22Rv1 (cell line): ENCODE results near the gene FBXO2.
"Not testable (repeated sequence)": the region's sequence is repeated elsewhere in the genome, so short reads cannot be mapped to it uniquely, and the experiment has no call there.

ENCODE experiments used
- H3K27ac ChIP-seq: fragments of 450-650 bp; 2 replicates; pipeline ENCODE4 v1.5.1; 2017
- CTCF ChIP-seq: fragments of 450-650 bp; IDR thresholded peaks from 2 replicates; pipeline ENCODE4 v1.5.1; 2017; ENCODE audit warnings: mild to moderate bottlenecking
- ZFX ChIP-seq: fragments of 450-650 bp; IDR thresholded peaks from 2 replicates; pipeline ENCODE4 v1.6.1; 2017; ENCODE audit warnings: antibody characterized with exemption, borderline replicate concordance

FBXO2 gene

DNA sequence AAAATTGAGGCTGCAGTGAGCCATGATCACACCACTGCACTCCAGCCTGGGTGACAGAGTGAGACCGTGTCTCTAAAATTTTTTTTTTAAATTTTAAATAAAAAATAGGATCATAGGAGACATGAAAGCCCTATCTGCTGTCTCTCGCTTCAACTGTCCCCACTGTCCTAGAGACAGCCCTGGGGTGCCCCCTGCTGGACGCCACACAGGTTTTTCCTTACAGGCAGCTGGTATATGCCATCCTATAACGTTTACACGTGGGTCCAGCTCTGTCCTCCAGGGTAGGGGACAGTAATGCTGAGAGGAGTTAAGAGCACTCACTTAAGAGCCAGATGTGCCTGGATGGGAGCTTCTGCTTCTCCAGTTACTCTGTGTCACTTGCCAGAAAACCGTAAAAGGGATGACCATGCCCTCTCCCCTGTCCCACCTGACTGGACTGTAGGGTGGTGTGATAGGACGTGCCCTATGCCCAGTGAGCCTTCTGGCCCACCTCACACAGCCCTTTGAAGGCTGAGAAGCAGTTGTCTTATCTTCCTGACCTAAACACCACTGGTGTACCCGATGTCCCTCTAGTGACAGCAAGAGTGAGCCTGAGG is 8.5 kb downstream of the FBXO2 start:
- H3K27ac ChIP-seq = no peak overlapping the region
- TF ChIP-seq CTCF = peak; percentile 88
- no peak for TF ChIP-seq ZFX

GRCh38 chr1:11645270-11645669 is 9.0 kb downstream of the FBXO2 start:
- TF ChIP-seq CTCF (no peak), ZFX (no peak)
- no peak overlapping the region for H3K27ac ChIP-seq

DNA sequence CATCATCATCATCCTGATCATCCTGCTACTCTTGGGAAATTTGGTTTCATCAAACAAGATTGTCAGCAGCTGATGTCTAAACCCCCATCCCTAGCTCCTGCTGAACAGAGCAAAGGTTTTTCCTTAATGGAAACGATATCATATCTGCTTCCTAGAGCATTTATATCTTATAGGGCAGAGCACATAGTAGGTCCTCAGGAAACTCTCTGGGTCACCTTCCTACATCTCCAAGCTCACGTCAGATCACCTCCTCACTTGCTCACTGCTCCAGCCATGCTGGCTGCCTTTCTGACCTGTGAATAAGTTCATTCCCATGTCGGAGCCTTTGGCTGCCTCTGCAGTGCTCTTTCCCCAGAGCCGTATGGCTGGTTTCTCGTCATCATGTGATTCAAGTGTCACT is 10.4 kb downstream of the FBXO2 start:
- TF ChIP-seq ZFX (no peak), CTCF (no peak)
- no peak overlapping the region for H3K27ac ChIP-seq

DNA sequence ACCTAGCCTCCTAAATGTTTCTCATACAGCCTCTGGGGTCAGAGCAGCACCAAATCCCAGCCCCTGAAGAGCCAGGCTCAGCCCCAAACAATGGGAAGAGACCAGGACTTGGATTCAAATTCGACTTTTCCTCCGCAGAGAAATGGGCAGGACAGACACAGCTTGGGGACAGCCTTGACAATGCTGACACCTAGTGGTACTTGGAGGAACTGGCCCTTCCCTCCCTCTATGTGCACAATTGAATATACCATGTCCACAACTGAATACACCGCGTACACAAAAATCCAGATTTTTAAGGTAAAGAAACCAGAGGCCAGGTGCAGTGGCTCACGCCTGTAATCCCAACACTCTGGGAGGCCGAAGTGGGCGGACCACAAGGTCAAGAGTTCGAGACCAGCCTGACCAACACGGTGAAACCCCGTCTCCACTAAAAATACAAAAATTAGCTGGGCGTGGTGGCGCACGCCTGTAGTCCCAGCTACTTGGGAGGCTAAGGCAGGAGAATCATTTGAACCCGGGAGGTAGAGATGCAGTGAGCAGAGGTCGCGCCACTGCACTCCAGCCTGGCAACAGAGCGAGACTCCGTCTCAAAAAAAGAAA is 11.7 kb downstream of the FBXO2 start:
- not testable (repeated sequence) for H3K27ac ChIP-seq
- TF ChIP-seq CTCF = peak; percentile 92

DNA sequence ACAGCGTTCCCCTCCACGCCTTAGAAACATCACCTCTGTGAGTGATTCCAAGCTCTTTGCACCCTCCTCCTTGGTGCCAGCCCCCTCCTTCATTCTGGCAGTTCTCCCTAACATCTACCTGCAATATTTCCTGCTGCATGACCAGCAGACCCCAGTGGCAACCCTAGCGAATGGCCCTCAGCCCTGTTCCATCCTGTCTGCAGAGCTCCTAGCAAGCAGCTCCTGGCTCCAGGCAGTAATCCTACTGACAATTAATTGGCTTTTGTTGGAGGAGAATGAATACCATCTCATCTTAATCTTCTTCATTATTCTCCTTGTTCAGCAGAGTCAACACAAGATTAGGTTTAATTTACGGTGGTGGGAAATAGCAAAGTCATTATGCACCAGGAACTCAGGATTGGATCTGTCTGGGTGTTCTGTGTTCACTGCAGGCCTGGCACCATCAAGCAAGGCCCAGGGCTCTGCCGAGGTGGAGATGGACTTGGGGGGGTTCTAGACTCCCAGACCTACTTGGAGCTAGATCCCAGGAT is 12.4 kb downstream of the FBXO2 start:
- H3K27ac ChIP-seq = no peak overlapping the region
- TF ChIP-seq CTCF (no peak), ZFX (no peak)

DNA sequence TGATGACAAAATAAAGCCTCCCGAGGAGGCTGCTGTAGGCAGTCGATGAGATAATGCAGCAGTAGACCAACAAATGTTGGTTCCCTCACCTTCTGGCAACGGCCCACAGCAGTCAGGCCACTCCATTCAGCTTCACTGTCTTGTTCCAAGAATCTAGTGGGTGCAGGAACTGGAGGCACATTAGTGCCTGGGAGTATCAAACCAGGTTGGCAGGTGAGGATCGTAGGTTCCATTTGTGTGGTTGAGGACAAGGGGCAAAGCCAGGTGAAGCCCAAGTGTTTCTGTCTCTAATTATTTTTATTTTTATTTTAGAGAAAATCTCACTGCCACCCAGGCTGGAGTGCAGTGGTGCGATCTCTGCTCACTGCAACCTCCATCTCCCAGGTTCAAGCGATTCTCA is 13.3 kb downstream of the FBXO2 start:
- H3K27ac ChIP-seq = no peak overlapping the region
- TF ChIP-seq ZFX = no peak
- no peak for TF ChIP-seq CTCF

DNA sequence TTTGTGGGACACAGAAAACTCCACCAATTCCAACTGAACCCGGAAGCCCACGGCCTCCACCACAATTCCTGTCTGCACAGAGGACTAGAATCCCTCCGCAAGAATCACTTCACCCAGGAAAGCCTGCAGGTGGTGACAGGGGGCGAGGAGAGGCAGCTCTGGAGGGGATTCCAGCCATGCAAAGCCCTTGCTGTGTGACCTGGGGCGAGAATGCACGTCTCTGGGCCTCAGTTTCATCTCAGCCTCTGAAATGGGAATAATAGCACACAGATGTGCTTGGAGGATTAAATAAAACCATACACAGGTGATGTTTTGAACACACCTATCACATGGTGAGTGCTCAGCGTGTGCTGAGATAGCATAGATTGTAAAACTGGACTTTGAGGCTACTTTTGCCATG is 14.1 kb downstream of the FBXO2 start:
- no peak overlapping the region for H3K27ac ChIP-seq
- TF ChIP-seq ZFX = no peak
- TF ChIP-seq CTCF = no peak
